GM13977 (cell line): ENCODE measurements around the gene TNNT3.

ENCODE experiments used
- DNase-seq: peaks from one replicate; pipeline ENCODE4 v3.0.0; 2012; ENCODE audit warnings: low spot score
- CTCF ChIP-seq: IDR thresholded peaks from 2 replicates; pipeline ENCODE4 v1.5.1; 2012; ENCODE audit warnings: mild to moderate bottlenecking, control low read depth; ENCODE audit not compliant: insufficient read depth; ENCODE audit errors: extremely low read depth, missing control alignments
- in situ Hi-C: fragments of 300-500 bp; cut with MboI; formaldehyde crosslinking; loops from one replicate; pipeline ENCODE4 v1.12.0; 2022; ENCODE audit warnings: low sequenced_read_pairs, low pct_unique_long_range_greater_than_20kb, mixed read lengths, inconsistent platforms; ENCODE audit not compliant: unreplicated experiment

TNNT3 gene

GRCh38 chr11:1933416-1934334 is 14.2 kb downstream of the TNNT3 start:
- DNase-seq, result peak; percentile 26
- in situ Hi-C loops, result no loop called here
- no peak for TF ChIP-seq CTCF

GRCh38 chr11:1934335-1935155 is 15.0 kb downstream of the TNNT3 start:
- DNase-seq, result peak; percentile 27
- in situ Hi-C loops, result no loop called here
- TF ChIP-seq CTCF, result no peak

- peak; percentile 28 for DNase-seq
- TF ChIP-seq CTCF, result no peak
- in situ Hi-C loops, result no loop called here
Measured at GRCh38 chr11:1935156-1936071, 15.9 kb downstream of the TNNT3 start.

- no peak for TF ChIP-seq CTCF
- DNase-seq, result peak; percentile 10
- in situ Hi-C loops, result no loop called here
Measured at GRCh38 chr11:1936072-1936780, 16.7 kb downstream of the TNNT3 start.

GRCh38 chr11:1936781-1937615 is 17.5 kb downstream of the TNNT3 start:
- DNase-seq, result peak; percentile 28
- no peak for TF ChIP-seq CTCF
- in situ Hi-C loops, result no loop called here
